SK-N-SH (cell line): ENCODE results near the gene LRRC40. TPM values are rescaled to one million over a fixed set of nuclear protein-coding genes. Genes with fewer than 3 reads are reported as not detected.

ENCODE experiments used
- CTCF ChIA-PET: fragments of 300-600, 350-600 bp; formaldehyde crosslinking; extraction: SDS; loops from one replicate; lab custom pipeline; 2021; lab: Yijun Ruan, JAX
- POLR2A ChIA-PET: fragments of 350-600 bp; sonication (Branson Sonifier 250); formaldehyde crosslinking; extraction: SDS; loops from one replicate; lab custom pipeline; 2020; ENCODE audit warnings: antibody characterized with exemption, inconsistent platforms; lab: Yijun Ruan, JAX
- DNase-seq: peaks from one replicate; pipeline ENCODE4 v3.0.0; 2012
- H2AFZ ChIP-seq: fragments of 200-600 bp; sonication (generic); 2 replicates; pipeline ENCODE4 v1.8.1; 2016; ENCODE audit warnings: antibody characterized with exemption, mild to moderate bottlenecking, low read depth
- H3F3A ChIP-seq: fragments of 200-600 bp; sonication (generic); replicated peaks from 2 replicates; pipeline ENCODE3; 2016; ENCODE audit warnings: antibody characterized with exemption, mild to moderate bottlenecking; ENCODE audit not compliant: insufficient read depth
- H3K27ac ChIP-seq, 2 experiments: fragments of 200-500 bp in 1 of 2; fragments of 200-600 bp in 1 of 2; sonication (Bioruptor generic) in 1 of 2; sonication (generic), shearing (Covaris generic) in 1 of 2; 2 replicates each; pipeline versions ENCODE4 v1.5.1 to v1.6.1; 2014 to 2016; ENCODE audit warnings: low read depth in 2 of 2, inconsistent platforms in 1 of 2, low read length in 1 of 2, mild to moderate bottlenecking in 1 of 2, mixed read lengths in 1 of 2
- H3K27me3 ChIP-seq: fragments of 200-600 bp; sonication (generic), shearing (Covaris generic); 2 replicates; pipeline ENCODE4 v1.6.1; 2016; ENCODE audit warnings: mixed run types; ENCODE audit not compliant: insufficient read depth
- H3K36me3 ChIP-seq, 2 experiments: fragments of 200-500 bp in 1 of 2; fragments of 200-600 bp in 1 of 2; sonication (Bioruptor generic) in 1 of 2; sonication (generic) in 1 of 2; replicated peaks in 1 of 2; 2 replicates each; pipeline versions ENCODE3 to v1.5.1; 2014 to 2016; ENCODE audit warnings: low read length in 1 of 2, mild to moderate bottlenecking in 1 of 2; ENCODE audit not compliant: insufficient read depth in 2 of 2, control insufficient read depth in 1 of 2
- H3K4me1 ChIP-seq, 2 experiments: fragments of 200-500 bp in 1 of 2; fragments of 200-600 bp in 1 of 2; sonication (Bioruptor generic) in 1 of 2; sonication (generic), shearing (Covaris generic) in 1 of 2; 2 replicates each; pipeline versions ENCODE4 v1.5.1 to v1.6.1; 2014 to 2016; ENCODE audit warnings: low read depth in 1 of 2, low read length in 1 of 2, mixed run types in 1 of 2; ENCODE audit not compliant: insufficient read depth in 2 of 2, control insufficient read depth in 1 of 2
- H3K4me2 ChIP-seq: fragments of 200-600 bp; sonication (generic), shearing (Covaris generic); 2 replicates; pipeline ENCODE4 v1.6.1; 2017; ENCODE audit warnings: mixed run types
- H3K4me3 ChIP-seq, 2 experiments: fragments of 200-500 bp in 1 of 2; fragments of 200-600 bp in 1 of 2; sonication (Bioruptor generic) in 1 of 2; sonication (generic), shearing (Covaris generic) in 1 of 2; 2 replicates each; pipeline versions ENCODE4 v1.5.1 to v1.8.1; 2014 to 2016; ENCODE audit warnings: low read depth in 2 of 2, inconsistent platforms in 1 of 2, low read length in 1 of 2, mild to moderate bottlenecking in 1 of 2, mixed read lengths in 1 of 2, moderate library complexity in 1 of 2
- H3K79me2 ChIP-seq: fragments of 200-600 bp; sonication (generic); 2 replicates; pipeline ENCODE4 v1.8.1; 2017; ENCODE audit warnings: mild to moderate bottlenecking; ENCODE audit not compliant: insufficient read depth
- H3K9ac ChIP-seq: fragments of 200-600 bp; sonication (generic); 2 replicates; pipeline ENCODE4 v1.6.1; 2017; ENCODE audit warnings: mixed run types
- H3K9me2 ChIP-seq: fragments of 200-600 bp; sonication (generic); 2 replicates; pipeline ENCODE4 v1.6.1; 2017; ENCODE audit warnings: mixed run types
- H3K9me3 ChIP-seq: fragments of 200-600 bp; sonication (generic); 2 replicates; pipeline ENCODE4 v1.6.1; 2017; ENCODE audit warnings: mixed run types, mild to moderate bottlenecking, moderate library complexity
- H4K20me1 ChIP-seq: fragments of 200-600 bp; sonication (generic); 2 replicates; pipeline ENCODE4 v1.6.1; 2017; ENCODE audit warnings: mild to moderate bottlenecking, mixed run types; ENCODE audit not compliant: insufficient read depth
- CTCF ChIP-seq: fragments of 200-600 bp; sonication (generic); IDR thresholded peaks from 2 replicates; pipeline ENCODE4 v1.6.1; 2017; ENCODE audit warnings: antibody characterized with exemption, mild to moderate bottlenecking, moderate library complexity
- ELF1 ChIP-seq: IDR thresholded peaks from 2 replicates; pipeline ENCODE4 v1.4.0; 2012
- EZH2phosphoT487 ChIP-seq: fragments of 200-600 bp; sonication (generic); IDR thresholded peaks from 2 replicates; pipeline ENCODE4 v1.6.1; 2017; ENCODE audit warnings: low read depth, mixed run types, mild to moderate bottlenecking, antibody characterized with exemption, moderate library complexity, borderline replicate concordance
- FOSL2 ChIP-seq: IDR thresholded peaks from 2 replicates; pipeline ENCODE4 v1.4.0; 2012; ENCODE audit warnings: low read depth, mild to moderate bottlenecking, moderate library complexity, borderline replicate concordance
- FOXJ3 ChIP-seq: sonication (generic); formaldehyde crosslinking; IDR thresholded peaks from 2 replicates; pipeline ENCODE4 v1.5.1; 2020; ENCODE audit warnings: mild to moderate bottlenecking, missing genetic modification reagents
- FOXM1 ChIP-seq: IDR thresholded peaks from 2 replicates; pipeline ENCODE4 v1.4.0; 2012; ENCODE audit warnings: low read depth, mild to moderate bottlenecking
- GATA2 ChIP-seq: sonication (generic); formaldehyde crosslinking; IDR thresholded peaks from 2 replicates; pipeline ENCODE4 v1.5.0; 2020; ENCODE audit warnings: mild to moderate bottlenecking, missing genetic modification reagents
- NRF1 ChIP-seq: IDR thresholded peaks from 2 replicates; pipeline ENCODE4 v1.6.1; 2012; ENCODE audit warnings: low read depth, mild to moderate bottlenecking, low read length
- PBX3 ChIP-seq: IDR thresholded peaks from 2 replicates; pipeline ENCODE4; 2012
- RCOR1 ChIP-seq: fragments of 150-350 bp; IDR thresholded peaks from 2 replicates; pipeline ENCODE4 v1.6.1; 2017; ENCODE audit warnings: antibody characterized with exemption, low read length
- REST ChIP-seq: IDR thresholded peaks from 2 replicates; pipeline ENCODE4 v1.6.1; 2012; ENCODE audit warnings: mild to moderate bottlenecking, low read depth, low read length, moderate library complexity
- SIN3A ChIP-seq: IDR thresholded peaks from 2 replicates; pipeline ENCODE4 v1.6.1; 2012; ENCODE audit warnings: low read depth, mild to moderate bottlenecking, low read length, moderate library complexity, borderline replicate concordance
- TAF1 ChIP-seq: IDR thresholded peaks from 2 replicates; pipeline ENCODE4 v1.6.1; 2012; ENCODE audit warnings: low read depth, mild to moderate bottlenecking, low read length, moderate library complexity, borderline replicate concordance
- TCF12 ChIP-seq: IDR thresholded peaks from 2 replicates; pipeline ENCODE4 v1.4.0; 2012
- TEAD4 ChIP-seq: IDR thresholded peaks from 2 replicates; pipeline ENCODE4 v1.4.0; 2012; ENCODE audit warnings: mild to moderate bottlenecking, borderline replicate concordance; ENCODE audit not compliant: insufficient read depth
- WGBS: methylation state at CpG from one replicate; pipeline ENCODE4 v1.1.6; 2017; ENCODE audit warnings: low lambda C conversion rate; 5-methylcytosine and 5-hydroxymethylcytosine counted together
- polyA plus RNA-seq, 3 experiments: library from polyadenylated mRNA; depleted of rRNA; stranded (reverse); fragments of >200 nt; gene quantifications; 2 replicates each; pipeline ENCODE4 v1.2.3, GENCODE V29; 2012

The LRRC40 gene
- polyA plus RNA-seq, 1 of the 3 experiments (the other 2 are of a cell fraction), result 5.6 TPM

GRCh38 chr1:70169018-70169839 is 36.1 kb downstream of the LRRC40 start:
- Histone ChIP-seq H4K20me1 (no peaks in the 10 kb centered on the region), H3K27me3 (no peaks in the 10 kb centered on the region), H3K36me3 (peaks cover 22 to 30% of the 10 kb centered on the region in 2 experiments), H2AFZ (no peak overlapping the region), H3K9ac (no peak overlapping the region), H3K4me3 (no peak overlapping the region), H3K4me1 (no peaks in the 10 kb centered on the region; a peak in 1 of 4 replicates), H3K79me2 (peaks cover 5% of the 10 kb centered on the region; the same call in 1 of the 2 replicates), H3K9me2 (no peaks in the 10 kb centered on the region), H3F3A (no peaks in the 10 kb centered on the region), H3K4me2 (no peak overlapping the region), H3K27ac (no peak overlapping the region), H3K9me3 (no peaks in the 10 kb centered on the region)
- CTCF ChIA-PET, result interaction anchor here (0.8 to 1.0 kb wide), 2 partner anchors 17 to 20 kb away, joined by 3 to 6 read pairs; no protein-coding TSS in a partner anchor
- TF ChIP-seq PBX3 (no peak), TCF12 (no peak), TEAD4 (no peak), NRF1 (no peak), FOXJ3 (CRISPR knock-in tag) (no peak), EZH2phosphoT487 (no peak), GATA2 (CRISPR knock-in tag) (no peak), RCOR1 (no peak), REST (no peak), FOXM1 (no peak), ELF1 (no peak), CTCF (no peak), TAF1 (no peak), SIN3A (no peak), FOSL2 (no peak)
- DNase-seq, result no peak
- 89% methylated on average over 5 of the region's 5 CpGs for whole genome bisulfite sequencing
- POLR2A ChIA-PET, result no interaction called here
